GM21576 (cell line): ENCODE measurements around the gene ZNF516.

Experiments used
- ATAC-seq: cut with Tn5 transposase; IDR thresholded peaks from one replicate; pipeline ENCODE4 v1.9.1; 2021; ENCODE audit warnings: mild to moderate bottlenecking, moderate library complexity; ENCODE audit not compliant: unreplicated experiment

ZNF516 gene

DNA sequence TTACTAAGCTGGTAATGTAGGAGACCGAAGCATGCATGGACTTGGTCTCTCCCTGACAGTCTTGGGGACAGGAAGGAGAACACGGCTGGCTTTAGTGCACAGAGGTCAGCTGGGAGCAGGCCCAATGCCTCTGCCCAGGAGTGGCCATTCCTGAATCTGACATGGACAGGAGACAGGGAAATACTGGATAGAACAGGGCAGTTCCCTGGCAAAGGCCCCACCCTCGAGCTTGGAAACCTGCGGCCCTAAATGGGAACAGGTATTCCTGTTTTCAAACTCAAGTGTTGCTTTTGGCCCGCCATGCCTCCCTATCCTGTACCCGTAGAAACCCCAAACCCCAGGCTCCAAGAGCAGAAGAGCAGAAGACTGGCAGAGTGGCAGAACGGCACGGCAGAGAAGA is 107.4 kb downstream of the ZNF516 start:
- no peak for ATAC-seq

DNA sequence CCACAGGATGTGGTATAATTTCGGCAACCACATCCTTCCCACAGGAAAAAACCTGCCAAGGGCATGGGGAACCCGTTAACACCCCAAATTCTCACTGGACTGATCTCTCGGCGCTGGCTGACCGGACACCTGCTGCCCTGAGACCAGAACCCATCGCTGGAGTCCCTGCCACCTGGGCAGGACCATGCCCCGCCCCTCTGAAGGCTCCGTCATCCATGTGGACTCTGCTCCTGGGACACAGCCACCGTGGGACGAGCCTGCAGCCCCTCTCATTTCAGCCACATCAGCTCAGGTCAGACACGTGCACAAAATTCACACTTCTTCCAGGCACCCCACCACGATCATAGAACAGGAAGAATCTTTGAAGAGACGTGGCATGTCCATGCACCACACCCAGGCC is 108.2 kb downstream of the ZNF516 start:
- no peak for ATAC-seq

DNA sequence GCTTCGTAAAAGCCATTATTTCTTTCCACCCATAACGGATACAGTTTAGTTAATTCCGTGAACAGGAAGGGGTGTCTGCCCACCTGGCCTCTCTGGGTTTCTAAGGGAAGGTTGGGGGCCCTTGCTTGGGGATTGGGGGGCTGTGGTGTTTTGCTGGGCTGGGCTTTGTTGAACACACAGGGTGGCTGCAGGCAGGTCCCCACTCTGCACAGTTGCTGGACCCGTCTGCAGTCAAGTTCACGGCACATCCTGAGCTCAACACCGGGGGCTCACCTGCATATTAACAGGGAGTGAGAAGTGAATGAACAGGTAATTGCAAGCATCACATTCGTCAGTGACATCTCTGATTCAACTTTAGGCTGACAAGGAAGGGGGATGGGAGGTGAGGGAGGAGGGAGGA is 109.0 kb downstream of the ZNF516 start:
- ATAC-seq = no peak

DNA sequence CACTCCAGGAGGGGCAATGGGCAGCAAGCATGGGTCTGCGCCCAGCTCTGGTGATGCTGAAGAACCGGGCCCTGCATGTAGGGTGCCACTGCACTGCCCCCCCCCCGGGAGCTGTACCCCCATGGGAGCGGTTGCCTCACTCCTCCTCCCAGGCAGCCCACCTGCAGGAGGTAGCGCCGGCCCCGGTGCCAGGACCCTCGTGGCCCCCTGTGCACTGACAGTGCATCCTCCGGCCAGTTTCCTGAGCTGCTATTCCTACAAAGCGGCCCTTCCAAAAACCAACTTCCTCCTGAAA is 109.4 kb downstream of the ZNF516 start:
- no peak for ATAC-seq

DNA sequence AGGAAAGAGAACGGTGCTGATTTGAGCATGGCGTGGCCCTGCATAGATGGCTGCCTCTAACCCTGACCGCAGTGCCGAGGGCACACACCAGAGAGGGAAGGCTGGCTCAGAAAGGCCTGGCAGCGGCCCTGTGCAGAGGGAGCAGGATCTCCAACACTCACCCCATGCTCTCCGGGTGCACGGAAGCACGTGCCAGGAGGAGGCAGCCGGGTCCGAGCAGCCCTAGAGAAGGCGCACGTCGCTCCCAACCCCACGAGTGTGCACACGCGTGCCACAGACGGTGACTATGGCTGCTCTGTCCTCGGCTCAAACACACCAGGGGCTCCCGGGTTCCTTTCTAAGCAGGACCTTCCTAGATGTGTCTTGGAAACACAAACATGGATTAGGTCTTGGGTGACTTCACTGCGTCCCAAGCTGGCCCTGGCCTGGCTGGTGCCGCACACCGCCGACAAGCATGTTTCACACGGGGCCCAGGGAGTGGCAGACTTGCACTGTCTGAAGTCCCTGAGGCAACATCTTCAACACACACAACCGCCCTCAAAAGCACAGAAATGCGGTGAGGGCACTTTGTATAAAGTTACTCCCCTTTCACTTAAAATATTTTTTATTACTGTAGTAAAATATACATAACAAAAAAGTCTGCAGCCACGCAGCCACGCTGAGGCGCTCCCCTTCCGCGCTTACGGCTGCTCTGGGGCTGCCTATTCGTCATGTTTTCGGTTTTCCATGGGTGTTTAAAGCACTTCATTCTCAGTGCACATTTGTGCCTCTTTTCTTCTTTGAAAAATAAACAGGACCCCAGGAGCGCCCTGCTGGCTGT is 110.0 kb downstream of the ZNF516 start:
- ATAC-seq = no peak

DNA sequence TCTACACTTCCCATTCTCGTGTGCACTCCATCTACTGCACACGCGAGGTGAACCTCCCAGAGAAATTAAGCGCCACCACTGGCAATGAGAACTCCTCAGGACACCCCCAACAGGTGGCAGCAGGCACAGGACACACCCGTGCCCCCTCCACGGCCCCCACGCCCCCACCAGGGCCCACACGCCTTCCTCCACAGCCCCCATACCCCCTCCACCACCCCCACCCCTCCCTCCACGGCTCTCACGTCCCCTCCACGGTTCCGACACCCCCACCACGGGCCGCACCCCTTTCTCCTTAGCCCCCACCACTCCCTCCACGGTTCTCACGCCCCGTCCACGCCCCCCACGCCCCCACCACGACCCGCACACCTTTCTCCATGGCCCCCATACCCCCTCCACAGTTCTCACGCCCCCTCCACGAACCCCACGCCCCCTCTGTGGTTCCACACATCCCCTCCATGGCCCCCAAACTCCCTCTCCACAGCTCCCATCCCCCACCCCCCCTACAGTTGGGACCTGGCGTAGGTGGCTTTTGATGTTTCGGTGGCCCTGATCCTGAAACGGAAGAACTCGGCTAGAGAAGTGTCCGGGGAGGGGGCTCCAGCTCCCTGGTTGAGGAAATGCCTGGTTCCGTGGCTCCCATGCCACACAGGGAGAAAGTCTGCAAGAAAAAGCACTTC is 110.8 kb downstream of the ZNF516 start:
- ATAC-seq = no peak

DNA sequence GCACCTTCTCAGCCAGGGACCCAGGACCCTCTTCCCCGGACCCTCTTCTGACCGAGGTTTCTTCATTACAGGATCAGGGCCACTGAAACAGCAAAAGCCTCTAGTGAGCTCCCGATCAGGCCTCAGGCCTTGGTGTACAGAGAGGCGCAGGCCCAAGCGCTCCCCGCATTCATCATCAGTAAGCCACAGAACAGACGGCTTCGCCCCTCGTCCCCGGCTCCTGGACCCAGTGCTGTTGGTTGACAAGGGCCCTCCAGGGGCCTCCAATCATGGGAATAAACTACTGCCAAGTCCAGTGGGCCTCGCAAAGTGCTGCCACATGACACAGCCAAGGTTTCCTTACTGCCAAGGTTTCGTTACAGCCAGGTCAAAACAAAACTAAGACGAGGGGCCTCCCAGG is 111.4 kb downstream of the ZNF516 start:
- ATAC-seq = no peak

DNA sequence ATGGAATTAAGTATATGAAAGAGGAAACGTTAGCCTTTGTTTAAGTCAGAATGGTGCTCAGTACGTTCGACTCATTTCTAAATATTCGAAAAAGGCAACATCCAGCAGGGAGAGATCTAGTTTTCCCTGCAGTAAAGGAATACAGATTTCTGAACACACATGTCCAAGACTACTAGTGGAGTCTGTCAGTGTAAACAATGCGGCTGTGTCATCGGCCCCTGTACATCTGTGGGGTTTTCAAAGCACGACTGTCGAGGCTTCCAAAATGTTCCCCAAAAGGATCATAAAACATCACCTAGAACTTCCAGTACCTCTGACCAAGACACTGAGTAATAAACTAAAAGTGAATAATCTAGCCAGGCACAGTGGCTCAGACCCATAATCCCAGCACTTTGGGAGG is 112.8 kb downstream of the ZNF516 start:
- ATAC-seq = no peak

DNA sequence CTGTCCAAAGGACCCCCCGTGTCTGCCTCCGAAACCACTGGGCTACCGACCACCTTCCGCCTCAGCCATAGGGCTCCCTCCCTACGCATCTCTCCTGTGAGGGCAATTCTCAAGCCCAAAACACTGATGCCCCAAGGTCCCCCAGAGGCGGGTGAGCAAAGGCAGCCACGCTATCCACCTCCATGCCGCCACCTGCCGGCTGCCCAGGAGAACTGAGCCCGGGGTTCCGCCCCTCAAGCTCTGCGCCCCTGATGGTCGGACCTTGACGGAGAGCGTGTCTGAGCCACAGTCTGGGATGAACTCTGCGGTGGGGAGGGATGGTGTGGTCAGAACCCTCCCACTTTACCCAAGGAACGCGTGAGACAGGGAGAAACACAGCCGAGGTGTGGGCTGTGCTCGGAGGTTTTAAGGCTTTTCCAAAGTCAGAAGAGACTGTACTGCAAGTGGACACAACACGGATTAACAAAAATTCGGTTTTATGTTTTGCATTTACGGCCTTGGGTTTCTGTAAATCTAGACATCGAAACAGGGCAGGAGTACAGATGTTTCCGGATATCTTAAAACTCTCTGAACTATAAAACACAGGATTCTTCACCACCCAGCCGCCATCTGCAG is 114.1 kb downstream of the ZNF516 start:
- ATAC-seq = no peak

DNA sequence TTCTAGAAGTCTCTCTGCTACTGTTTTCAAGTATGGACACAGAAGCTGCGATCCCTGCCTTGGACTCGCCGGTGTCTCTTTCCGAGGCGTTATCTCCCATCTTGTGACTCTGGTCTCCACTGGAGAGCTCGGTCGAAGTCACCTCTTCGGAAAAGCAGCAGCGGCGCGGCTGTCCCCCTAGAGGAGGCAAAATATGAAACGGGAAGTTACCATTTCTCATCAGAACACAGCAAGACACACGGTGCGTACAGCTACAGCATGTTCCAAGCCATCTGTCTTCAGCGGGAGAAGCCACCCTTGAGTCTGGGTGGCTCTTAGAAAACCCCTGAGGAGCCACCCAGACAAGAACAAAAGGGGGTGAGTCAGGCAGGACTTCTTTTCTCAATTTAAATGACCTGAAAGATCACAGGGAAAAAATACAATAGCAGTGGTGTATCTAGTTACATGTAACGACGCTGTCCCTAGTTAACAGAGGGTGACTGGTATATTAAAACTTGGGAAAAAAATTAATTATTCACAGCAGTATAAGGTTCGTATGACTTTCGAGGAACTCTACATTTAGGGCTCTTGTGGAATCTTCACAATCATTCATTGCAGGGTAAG is 114.8 kb downstream of the ZNF516 start:
- ATAC-seq = no peak

DNA sequence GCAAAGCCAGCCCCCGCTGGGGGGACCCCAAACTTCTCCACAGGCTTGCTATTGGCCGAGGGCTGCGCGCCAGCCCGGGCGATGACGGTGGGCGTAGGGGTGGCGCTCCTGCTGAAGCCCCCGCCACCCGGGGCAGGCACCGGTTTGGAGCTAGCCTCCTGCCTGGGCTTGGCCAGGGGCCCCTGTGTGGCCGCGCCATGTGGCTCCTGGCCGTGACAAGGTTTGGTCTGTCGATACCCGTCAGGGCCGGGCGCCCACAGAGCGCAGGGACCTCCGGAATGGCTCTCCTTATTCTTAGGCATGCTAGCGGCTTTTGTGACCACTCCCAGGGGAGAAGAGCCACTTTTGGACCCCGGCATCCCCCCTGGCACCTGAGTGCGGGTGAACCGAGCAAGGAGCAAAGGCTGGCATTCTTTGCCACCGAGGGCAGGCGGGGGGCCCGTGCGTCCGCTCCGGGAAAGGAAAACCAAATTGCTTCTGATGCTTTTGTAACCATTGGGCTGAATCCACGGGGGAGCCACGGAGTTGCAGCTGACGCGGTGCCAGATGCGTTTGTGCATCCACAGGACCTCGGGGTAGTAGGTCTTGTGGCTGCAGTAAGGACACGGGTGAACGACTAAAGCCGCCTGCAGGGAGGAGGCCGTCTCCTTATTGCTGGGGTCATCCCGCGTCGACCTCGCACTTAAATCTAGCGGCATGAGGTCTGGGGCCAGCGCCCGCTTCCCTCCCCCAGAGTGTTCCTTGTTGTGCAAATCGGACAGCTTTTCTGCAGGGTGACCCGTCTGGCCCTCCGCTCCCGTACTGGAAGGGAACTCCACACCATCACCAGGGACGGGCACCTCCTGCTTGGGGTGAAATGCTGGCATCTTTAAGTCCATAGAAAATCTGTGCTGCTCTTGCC is 115.6 kb downstream of the ZNF516 start:
- no peak for ATAC-seq

DNA sequence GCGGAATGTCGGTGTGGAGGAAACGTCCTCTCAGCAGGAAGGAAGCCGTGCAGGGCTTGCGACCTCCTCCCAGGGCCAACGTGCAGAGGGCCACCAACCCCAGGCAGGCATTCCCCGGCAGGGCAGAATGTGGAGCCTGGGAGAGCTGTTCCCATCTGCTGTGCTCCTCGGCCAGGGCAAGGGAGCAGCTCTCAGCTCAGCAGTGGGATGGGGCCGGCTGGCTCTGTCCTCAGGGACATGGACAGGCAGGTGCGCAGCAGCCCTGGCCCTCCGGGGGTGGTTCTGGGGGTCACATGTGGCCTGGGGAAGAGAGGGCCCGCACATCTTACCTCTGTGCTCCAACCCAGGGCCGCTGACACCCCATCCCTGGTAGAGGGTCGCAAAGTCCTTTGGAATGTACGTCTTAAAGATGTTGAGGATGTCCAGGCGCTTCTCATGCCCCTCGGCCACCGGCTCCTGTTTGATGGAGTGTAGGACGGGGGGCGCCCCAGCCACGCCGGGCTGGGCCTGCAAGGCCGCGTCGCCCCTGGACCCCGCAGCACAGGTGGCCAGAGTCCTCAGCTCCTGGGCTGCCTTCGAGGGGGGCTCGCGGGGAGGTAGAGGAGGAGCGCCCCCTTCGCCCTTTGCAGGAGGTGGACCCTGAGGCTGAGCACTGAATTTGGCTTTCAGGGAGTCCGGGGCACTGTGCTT is 116.4 kb downstream of the ZNF516 start:
- no peak for ATAC-seq

DNA sequence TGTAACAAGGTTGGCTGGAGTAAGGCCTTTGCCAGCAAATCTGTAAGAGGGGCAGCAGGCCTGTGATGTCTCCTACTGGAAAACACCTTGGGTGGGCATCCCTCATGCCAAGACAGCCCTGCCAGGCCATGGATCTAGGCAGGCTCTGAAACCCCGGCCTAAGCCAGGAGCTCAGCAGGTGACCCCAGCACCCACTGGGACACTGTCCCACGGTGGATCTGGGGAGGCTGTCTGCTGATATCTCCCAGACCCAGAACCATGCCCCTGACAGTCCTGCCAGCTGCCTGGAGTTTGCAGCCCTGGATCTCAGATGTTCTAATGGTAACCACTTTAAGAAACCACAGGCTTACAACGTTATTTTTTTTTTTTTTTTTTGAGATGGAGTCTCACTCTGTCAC is 117.7 kb downstream of the ZNF516 start:
- no peak for ATAC-seq

DNA sequence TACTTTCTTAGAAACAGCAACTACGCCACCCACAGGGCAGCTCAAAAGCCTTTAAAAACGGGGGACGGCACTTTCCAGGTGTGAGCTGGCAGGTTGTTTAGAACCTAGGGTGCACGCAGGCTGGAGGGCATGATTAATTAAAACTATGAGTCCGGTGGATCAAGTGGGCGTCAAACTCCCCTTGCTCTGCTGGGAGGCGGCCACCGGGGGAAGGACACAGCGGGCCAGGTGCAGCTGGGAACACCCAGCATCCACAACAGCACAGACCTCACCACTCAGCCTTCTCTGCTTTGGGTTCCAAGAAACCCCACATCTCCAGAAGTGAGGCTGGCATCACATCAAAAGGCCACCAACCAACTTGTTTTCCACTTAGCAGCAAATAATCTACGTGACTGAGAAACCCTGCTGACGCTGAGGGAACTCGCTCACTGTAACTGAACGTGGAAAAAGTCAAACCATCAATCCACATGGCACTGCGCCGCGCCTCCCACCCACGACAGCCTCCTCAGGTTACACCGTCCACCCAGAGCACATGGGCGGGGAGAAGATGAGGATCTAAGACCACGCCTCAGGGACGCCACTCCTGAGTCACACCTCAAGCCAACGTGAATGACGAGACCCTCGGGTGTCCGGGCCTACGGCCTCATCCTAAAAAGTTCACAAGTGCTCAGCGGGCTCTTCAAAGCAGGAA is 118.2 kb downstream of the ZNF516 start:
- no peak for ATAC-seq

DNA sequence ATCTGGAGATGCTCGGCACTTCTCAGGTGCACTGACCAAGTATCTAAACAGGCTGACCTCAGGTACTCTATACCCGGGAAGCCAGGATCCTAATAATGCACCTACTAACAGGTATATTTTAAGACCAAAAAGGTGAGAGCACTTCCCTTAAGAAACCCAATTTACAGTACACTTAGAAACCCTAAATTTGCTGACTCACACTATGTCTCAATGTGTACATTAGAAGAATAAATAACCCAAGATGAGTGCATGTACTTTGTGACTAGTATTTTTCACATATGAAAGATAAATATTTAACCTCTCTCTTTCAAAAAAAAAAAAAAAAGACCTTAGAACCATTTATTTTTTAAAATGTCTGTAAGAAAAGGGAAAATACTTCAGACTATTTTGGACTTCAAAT is 118.8 kb downstream of the ZNF516 start:
- ATAC-seq = no peak

DNA sequence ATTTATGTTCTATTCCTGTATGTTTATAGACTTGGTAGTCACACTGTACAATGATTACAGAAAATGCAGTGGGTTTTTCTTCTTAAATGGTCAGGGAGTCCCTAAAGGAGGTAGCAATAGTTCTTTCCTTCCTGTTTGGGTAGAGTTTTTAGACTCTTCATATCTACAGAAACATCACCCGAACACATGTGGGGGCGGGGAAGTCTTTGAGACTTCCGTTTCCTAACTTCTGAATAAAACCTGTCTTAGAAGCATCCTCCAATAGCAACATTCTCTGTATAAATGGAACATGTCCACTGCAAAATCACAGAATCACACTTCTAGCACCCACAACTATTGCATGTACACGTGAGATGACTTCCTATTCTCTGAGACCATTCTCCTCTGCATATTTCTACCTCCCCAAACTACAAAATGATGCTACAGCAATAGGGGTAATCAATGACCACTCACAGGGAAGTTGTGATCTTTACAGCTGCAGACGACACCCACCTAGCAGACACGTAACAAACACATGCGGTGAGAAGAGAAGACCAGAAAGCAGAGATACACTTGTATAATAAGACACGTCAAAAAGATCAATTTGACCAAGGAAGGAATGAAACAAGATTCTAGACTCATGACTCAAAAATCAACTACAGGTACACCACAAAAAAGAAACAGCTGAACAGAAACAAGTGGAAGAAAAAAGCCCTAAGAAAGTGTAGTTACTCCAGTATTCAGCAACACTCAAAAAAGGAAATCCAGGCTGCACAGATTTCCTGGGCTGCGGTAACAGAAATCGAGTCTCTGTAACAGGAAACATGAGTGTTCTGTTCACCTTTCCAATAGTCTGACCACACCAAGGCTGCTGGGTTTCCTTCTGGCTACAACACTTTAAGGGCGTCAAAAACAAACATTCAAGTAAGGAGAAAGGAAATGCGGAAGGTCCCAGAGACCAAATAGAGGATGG is 120.4 kb downstream of the ZNF516 start:
- ATAC-seq = peak; percentile 57

DNA sequence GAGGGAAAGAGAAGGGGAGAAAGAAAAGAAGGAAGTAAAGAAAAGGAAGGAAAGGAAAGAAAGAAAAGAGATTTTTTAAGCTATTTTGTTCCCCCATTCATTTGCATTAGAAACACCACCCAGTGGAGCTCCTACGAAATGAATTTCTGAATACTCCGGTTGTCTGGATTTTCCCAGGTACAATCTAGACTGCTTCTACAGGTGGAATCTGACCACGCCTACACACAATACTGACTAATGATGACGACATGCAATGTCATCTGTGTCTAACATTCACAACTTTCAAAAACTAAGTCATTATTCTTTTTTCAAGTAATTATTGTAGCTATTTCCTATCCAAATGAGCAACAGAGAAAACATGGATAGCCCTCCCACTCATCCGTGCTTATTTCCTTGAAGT is 121.7 kb downstream of the ZNF516 start:
- no peak for ATAC-seq

DNA sequence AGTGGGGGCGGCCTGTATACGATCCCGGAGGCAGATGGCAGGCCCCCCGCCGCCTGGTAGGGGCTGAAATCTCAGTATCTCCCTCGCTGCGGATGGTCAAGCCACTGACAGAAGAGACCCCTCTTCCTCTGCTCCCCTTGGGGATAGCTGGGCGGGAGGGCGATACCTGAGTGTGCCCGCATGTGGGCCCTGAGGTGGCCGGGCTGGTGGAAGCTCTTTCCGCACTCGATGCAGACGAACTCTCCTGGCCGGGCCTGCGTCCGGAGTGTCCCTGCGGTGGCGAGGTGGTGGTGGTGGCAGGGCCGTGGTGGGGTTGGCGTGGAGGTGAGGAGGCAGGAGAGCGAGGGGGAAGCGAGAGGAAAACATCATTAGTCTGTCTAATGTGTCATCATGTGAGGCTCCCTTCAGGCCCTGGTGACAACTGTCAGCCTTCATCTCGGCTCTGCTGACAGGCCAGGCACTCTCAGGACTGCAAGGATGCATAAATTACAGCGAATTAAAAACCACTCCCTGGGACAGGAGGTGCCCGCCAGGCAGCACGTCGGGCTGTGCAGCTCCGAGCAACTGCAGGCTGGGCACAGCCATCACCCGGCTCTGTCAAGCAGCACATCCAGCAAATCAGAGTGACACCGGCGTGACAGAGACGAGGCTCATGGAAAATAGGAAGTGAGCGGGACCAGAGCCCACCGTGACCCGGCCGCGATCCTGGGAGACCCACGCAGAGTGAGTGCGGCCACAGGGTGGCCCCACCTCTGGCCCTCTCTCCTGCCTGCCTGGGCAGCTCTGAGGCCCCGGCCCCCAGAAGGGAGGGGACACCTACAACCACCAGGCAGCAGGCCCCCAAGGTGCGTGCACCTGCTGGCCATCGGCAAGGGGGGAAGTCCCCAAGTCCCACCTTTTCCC is 123.5 kb downstream of the ZNF516 start:
- no peak for ATAC-seq
